Stimulated activated CD4-positive, alpha-beta T cell treated with anti-CD3 and anti-CD28 coated beads, Interleukin-2, amount 100 ng/mL, for 4 hours (primary cell): ENCODE results near the gene GRB10.

Source experiments
- DNase-seq: peaks from one replicate; pipeline ENCODE4 v3.0.0-alpha.2; 2020; ENCODE audit warnings: low read depth

Gene GRB10

DNA sequence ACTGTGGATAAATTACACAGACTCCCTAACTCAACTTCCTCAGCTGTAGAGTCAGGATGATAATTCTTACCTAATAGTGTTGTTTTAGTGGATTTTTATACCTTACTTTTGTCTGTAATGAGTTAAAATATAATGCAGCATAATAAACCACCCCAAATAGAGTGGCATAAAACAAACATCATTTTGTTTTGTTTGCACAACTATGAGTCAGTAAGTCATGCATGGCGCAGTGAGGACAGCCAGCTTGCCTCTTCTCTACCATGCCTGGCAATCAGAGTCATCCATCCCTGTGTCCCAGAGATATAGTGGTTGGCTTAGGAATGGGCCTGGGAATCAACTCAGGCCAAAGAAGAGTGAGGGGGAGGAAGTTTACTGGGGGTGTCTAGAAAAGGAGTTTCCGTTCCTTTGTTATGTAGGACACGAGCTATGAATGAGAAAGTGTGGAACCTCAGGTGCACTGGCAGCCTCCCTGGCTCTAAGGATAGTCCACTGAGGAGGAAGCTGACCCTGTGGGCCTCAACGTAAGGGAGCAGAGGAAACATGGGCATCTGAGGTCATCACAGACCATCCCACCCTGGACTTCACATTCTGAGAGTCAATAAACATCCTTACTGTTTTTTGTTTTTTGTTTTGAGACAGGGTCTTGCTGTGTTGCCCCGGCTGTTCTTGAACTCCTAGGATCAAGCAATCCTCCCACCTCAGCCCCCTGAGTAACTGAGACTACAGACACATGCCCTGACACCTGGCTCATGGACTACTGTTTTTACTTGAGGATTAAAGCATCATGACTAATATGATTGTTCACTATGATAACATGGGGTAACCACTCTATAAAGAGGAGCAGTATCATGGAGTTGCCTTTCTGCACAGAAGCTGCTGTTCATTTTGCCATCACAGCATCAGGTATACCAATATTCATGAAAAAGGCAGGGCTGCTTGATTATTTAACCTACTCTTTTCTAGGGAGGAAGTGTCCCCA, 21.0 kb upstream of the GRB10 start:
- DNase-seq, result no peak

GRCh38 chr7:50801907-50802306, 19.2 kb upstream of the GRB10 start:
- DNase-seq, result no peak

DNA sequence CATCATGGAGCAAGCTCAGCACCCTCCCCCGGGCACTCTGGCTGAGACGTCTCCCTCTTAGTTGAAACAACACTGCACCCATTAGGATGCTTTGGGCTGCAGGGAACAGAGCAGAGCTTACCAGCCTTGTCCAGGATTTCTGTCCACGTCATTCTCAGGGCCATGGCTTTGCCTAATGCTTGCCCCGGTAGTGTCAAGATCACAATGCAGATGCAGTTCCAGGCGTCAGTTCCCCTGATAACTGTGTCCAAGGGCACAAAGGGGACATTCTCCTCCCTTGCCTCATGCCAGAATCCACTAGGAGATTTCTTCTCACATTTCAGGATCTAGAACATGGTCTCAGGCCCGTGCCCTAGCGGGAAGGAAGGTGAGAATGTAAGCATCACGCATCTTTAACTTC, 17.2 kb upstream of the GRB10 start:
- DNase-seq, result no peak

DNA sequence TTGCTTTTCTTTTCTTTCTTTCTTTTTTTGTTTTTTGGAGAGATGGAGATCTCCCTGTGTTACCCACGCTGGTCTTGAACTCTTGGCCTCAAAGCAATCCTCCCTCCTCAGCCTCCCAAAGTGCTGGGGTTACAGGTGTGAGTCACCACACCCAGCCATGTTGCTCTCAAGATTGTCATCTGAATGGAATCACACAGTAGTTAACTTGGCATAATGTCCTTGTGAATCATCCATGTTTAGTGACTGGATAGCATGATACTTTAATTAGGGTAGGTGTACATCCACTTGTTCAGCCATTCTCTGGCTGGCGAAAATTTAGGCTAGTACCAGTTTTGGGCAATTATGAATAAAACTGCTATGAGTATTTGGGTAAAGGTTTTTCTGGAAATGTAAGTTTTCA, 15.4 kb upstream of the GRB10 start:
- DNase-seq, result no peak

- DNase-seq, result no peak
Observed at GRCh38 chr7:50795831-50796230, 13.1 kb upstream of the GRB10 start.

DNA sequence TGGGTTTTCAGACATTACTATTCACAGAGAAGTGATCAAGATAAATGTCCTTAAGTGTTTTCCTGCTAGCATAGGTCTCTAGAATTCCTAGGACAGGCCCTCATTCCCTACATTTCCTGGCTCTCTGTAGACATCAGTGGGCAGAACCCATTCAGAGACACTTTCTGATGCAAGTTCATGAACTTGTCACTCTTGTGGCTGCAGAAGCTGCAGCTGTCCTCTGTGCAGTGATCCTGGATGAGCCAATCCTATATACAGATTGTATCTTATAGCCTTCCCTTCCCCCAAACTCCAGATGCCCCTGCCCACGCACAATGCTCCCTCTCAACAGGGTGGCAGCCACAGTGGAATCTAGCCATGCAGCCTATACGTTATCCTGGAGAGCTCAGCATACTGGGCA, 12.6 kb upstream of the GRB10 start:
- no peak for DNase-seq

- no peak for DNase-seq
Observed at GRCh38 chr7:50793947-50794570, 11.4 kb upstream of the GRB10 start.

GRCh38 chr7:50793120-50793946, 10.6 kb upstream of the GRB10 start:
- peak; percentile 19 for DNase-seq

DNA sequence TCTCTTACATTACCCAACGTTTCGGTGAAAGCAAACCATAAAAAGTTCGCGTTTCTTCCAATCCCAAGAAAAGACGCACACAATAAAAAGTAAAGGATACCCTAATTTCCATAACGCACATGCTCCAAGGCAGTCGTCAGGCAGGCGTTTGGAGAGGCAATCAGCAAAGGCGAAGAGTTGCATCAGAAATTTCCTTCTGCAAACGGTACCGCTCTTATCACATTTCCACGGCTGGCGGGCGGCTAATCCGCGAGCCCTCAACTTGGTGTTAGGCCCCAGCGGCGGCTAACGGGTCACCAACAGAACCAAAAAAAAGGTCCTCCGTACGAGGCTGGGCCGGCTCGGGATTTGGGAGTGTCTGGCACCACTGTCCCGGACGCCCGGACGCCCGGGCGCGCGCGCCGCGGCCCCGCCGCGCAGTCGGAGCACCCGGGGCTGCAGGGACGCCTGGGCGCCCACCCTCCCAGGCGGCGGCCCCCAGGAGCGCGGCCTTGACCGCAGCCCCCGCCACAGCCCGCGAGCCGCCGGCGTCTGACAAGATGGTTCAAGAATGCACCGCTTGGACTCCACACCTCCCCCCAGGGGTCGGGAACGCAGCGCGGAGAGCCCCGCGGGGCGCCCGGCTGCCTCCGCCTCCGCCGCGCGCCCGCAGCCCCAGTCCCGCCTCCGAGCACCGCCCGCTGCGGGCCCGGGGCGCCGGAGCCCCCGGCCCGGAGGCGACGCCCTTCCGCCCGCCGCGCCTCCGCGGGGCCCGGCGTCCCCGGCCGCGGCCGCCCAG, 9.8 kb upstream of the GRB10 start:
- no peak for DNase-seq

GRCh38 chr7:50791938-50792341, 9.2 kb upstream of the GRB10 start:
- DNase-seq, result no peak

DNA sequence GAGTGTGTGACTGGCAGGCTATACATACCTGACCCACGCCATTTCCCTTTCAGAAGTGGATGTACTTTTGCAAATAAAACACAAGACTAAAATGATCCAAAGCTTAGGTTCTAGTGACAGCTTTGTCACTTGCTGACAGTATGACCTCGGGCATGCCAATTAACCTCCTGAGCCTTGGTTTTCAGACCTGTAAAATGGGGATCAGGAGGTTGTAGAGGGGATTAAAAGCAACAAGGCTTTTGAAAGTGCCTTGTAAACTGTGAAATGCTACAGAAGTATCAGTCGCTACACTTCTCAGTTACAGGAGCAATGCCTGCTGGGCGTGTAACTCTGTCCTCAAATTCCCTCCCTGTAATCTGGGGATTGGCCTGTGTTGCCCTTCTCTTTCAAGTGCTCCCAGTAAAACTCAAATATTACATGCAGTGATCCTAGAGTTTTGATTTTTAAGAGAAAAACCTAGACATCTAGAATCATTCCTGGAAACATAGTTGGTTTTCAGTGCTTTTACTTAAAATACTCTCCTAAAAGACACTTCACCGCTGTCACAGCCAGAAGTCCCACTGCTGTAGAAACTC, 8.8 kb upstream of the GRB10 start:
- no peak for DNase-seq

DNA sequence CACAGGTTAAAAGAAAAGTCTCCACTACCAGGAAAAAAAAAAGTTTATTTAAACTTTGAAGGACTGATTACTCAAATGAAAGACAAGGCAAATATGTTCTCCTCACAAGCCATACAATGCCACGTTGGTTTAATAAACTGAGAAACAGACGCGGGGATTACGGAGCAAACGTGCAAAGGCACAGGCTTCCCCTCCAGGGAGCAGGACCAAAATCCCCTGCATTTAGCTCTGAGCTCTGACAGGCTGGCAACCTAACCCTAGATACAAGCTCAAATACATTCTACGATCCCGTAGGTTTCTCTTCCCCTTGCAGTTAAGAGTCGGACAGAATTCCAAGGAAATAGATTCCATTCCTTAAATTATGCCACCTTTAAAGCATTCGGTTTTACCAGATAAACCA, 7.7 kb upstream of the GRB10 start:
- no peak for DNase-seq

DNA sequence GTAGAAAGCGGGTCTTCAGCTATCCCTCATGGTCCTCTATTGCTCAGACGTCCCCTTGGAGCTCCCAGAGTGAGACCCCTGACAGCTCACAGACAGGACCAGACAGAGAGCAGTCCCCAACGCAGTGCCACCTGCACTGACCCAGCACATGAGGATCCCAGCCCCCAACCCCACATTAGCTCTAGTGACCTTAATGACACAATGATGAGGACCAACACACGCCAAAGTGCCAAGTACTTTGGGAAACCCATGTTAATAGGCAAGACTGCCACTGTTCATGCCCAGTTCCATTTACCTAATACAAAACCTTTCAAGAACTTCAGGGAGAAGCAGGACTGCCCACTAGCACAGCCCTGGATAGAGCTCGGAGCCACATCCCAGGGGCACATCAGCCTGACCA, 5.7 kb upstream of the GRB10 start:
- no peak for DNase-seq

DNA sequence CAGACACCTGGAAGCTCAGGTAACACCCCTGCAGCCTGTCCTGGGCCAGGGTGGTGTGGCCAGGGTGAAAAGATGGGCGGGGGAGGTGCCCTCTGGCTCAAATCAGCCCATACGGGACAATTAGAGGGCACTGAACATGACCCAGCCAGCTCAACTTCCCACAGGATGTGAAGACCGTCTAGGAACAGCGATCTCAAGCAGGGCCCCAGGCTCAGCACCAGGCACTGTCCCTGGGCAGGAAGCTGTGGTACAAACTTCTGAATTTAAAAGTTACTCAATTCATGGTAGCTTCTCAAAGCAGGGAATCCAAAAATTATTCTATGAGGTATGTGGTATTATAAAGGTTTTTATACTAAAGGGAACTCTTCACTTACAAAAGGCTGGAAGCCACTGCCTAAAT, 5.1 kb upstream of the GRB10 start:
- no peak for DNase-seq

DNA sequence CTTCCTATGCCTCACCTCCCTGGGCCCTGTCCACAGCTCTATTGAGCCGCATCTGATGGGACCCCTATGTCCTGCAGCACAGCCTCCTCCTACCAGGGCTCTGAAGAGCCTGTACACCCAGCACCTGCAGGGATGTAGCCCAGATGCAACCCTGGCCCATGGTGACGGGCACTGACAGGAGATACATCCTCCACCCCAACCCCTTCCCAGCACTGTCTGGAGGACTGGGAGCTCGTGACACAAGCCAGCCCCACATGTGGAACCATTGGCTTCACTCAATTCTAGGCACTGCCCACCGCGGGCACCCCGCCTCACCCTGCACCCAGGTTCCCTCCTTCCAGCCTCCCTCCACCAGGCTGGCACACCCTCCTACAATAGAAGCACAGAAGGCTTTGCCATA, 2.6 kb upstream of the GRB10 start:
- no peak for DNase-seq

DNA sequence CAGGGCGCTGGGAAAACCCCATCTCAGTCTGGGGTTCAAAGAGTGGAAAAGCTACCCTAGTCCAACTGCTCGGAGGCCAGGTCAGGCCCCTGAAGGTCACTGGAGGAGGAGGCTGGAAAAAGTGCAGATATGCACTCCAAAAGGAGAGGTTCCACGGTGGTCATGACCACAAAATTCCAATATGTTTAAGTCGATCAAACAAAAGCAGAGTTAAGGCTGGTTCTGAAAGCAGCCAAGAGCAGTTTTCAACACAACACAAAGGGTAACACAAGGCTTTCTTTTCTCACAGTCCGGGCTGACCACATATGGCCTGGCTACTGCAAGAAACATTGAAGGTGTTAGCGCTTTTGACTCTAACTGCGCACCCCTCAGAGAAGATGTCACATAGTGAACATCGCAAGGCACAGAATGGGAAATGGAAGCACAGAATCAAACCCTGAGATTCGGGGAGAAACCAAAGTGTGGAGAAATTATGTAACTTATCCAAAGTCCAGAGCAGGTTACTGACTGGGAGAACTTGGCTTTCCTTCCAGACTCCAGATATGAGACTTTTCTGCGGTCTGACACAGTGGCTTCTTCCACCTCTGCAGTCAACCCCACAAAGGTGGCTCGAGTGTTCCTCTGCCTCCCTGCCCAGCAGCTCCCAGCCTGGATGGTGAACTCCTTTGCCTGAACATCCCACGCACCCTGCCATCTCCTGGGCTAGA, 1.3 kb upstream of the GRB10 start:
- no peak for DNase-seq

- DNase-seq, result no peak
Observed at GRCh38 chr7:50783303-50783702, 607 bp upstream of the GRB10 start.

DNA sequence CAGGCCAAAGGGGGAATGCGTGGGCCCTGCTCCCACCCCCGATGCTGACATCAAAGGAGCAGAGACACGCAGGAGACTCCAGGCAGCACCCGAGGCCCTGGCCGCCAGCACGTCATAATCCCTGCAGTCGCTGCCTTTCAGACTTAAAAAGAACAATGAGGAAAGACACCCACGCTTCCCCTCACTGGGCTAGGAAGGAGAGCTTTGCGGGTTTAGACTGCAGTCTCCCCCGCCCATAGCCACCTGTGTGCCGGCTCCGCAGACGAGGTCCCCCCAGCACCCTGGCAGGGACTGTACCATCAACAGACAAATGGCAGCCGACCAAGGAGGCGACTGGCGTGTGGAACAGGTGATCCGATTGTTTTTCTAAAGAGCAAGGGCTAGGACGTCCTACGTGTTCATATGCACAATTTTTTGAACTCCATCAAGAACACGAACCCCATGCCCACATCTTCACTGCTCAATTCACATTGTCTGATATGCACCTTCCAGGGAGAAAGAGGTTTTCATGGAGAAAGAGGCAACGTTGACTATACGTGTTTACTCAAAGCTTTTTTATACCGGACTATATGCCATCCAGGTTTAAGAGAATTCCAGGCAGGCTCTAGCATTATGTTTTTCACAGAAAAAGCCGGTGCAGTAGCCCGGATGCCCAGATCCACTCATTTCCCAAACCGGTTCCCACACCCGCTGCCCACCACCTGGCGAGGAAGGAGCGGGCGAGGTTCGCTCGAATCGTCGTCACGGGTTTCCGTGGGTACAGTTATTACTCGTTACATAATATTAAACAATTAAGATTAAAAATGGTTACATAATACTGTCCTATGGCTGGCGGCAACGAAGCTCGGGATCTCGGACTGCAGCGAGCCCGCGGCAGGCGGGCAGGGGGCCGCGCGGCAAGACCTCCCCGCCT, 1.1 kb downstream of the GRB10 start:
- DNase-seq, result peak; percentile 18

DNA sequence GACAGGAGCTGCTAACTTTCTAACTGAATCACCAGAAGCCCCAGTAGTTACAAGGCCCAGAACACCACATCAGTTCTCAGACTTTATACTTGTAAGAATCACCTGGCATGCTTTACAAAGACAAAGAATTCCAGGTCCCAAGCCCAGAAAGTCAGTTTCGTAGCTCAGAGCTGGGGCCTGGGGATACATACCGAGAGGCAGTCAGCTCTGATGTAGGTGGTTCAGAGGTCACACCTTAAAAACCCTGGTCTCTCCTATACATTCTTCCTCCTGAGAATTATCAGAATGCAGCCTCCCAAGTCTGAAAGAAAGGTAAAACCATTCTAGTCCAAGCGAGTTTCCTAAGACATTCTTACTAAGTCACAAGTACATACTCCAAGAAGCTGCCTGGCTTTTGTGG, 2.3 kb downstream of the GRB10 start:
- DNase-seq, result no peak

DNA sequence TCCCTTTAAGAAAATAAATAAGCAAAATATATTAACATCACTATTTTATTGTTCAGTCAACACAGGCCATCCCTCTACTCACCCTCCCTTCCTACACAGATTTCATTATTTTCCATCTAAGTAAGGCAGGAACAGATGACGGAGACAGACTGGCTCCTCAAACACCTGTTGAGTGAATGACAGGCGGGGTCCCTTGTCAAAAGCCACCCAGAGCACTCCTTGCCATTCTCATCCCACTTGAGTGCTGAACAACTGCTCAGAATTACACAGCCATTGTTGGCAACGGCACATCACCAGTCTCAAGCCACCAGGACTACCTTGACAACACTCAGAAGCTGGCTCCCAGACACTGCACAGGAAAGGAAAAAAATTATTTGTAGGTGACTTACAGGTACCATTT, 3.3 kb downstream of the GRB10 start:
- no peak for DNase-seq
